ENCODE data around the gene MAGEB3. TPM values are rescaled to one million over a fixed set of nuclear protein-coding genes. Genes with fewer than 3 reads are reported as not detected.

The MAGEB3 gene
- total and polyA plus RNA-seq, 9 of the 15 experiments (the other 6 are each of a cell fraction or from before 2014, with no cell fraction given) = 0.07 to 0.11 TPM; not detected in 7

DNA sequence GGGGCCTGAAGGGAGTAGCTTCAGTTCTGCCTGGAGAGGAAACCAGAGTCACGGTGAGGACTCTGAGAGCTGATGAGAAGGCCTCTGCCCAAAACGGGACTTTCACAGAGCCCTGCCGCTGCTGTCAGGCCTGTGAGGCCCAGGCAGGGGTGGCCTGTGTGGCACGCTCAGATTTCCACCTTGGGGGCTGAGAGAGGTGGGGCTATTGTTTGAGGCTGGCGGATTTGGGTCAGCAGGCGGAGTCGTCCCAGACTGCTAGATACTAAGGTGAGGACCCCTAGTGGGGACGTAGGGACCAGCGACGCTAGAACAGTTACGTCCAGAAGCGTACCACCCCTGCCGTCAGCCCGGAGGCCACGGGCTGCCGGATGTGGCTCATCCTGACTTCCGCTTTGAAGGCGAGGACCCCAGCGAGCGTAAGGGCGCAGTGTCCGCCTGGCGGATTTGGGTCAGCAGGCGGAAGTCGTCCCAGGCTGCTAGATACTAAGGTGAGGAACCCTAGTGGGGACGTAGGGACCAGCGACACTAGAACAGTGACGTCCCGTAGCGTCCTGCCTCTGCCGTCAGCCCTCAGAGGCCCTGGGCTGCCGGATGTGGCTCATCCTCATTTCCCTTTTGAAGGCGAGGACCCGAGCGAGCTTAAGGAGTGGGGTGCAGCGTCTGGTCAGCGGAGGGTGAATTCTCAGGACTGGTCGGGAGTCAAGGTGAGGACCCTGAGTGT, 16.5 kb downstream of the MAGEB3 start, which contains the start of gene MAGEB1 (continued):
- 0 out of 2 replicates have a peak, but pooled peaks have one; percentile 22 for TF ChIP-seq SP1 (CRISPR knock-in tag; IDR thresholded peaks at IDR 0.05)
- TF ChIP-seq, protein P1, sequence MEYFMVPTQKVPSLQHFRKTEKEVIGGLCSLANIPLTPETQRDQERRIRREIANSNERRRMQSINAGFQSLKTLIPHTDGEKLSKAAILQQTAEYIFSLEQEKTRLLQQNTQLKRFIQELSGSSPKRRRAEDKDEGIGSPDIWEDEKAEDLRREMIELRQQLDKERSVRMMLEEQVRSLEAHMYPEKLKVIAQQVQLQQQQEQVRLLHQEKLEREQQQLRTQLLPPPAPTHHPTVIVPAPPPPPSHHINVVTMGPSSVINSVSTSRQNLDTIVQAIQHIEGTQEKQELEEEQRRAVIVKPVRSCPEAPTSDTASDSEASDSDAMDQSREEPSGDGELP (CRISPR knock-in tag; IDR thresholded peaks at IDR 0.05; ENCODE audit: borderline replicate concordance) = peak; percentile 80
- TF ChIP-seq, protein P2, sequence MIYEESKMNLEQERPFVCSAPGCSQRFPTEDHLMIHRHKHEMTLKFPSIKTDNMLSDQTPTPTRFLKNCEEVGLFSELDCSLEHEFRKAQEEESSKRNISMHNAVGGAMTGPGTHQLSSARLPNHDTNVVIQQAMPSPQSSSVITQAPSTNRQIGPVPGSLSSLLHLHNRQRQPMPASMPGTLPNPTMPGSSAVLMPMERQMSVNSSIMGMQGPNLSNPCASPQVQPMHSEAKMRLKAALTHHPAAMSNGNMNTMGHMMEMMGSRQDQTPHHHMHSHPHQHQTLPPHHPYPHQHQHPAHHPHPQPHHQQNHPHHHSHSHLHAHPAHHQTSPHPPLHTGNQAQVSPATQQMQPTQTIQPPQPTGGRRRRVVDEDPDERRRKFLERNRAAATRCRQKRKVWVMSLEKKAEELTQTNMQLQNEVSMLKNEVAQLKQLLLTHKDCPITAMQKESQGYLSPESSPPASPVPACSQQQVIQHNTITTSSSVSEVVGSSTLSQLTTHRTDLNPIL (CRISPR knock-in tag; IDR thresholded peaks at IDR 0.05) = no peak
- no peak for TF ChIP-seq CHCHD3 (CRISPR knock-in tag; IDR thresholded peaks at IDR 0.05)
- TF ChIP-seq, protein P3, sequence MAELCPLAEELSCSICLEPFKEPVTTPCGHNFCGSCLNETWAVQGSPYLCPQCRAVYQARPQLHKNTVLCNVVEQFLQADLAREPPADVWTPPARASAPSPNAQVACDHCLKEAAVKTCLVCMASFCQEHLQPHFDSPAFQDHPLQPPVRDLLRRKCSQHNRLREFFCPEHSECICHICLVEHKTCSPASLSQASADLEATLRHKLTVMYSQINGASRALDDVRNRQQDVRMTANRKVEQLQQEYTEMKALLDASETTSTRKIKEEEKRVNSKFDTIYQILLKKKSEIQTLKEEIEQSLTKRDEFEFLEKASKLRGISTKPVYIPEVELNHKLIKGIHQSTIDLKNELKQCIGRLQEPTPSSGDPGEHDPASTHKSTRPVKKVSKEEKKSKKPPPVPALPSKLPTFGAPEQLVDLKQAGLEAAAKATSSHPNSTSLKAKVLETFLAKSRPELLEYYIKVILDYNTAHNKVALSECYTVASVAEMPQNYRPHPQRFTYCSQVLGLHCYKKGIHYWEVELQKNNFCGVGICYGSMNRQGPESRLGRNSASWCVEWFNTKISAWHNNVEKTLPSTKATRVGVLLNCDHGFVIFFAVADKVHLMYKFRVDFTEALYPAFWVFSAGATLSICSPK (IDR thresholded peaks at IDR 0.05; ENCODE audit: borderline replicate concordance) = no peak
- TF ChIP-seq MTA3 (IDR thresholded peaks at IDR 0.05; ENCODE audit: borderline replicate concordance) = 0 out of 2 replicates have a peak, but pooled peaks have one; percentile 63
- no peak for TF ChIP-seq TEAD2 (tag; IDR thresholded peaks at IDR 0.05)
- TF ChIP-seq DDX20 (tag; IDR thresholded peaks at IDR 0.05; ENCODE audit: low read depth) = no peak
- TF ChIP-seq POLR2G (IDR thresholded peaks at IDR 0.05; ENCODE audit: low read depth, low read length) = peak; percentile 84
- TF ChIP-seq FOXJ3 (CRISPR knock-in tag; IDR thresholded peaks at IDR 0.05) = no peak
- TF ChIP-seq EGR1 (conservative IDR thresholded peaks at IDR 0.05) = peak; percentile 58; the same call in 1 of the 2 replicates
- TF ChIP-seq ZNF695 (CRISPR knock-in tag; IDR thresholded peaks at IDR 0.05) = no peak
- TF ChIP-seq ELF1 (tag; IDR thresholded peaks at IDR 0.05) = peak; percentile 74
- no peak for TF ChIP-seq ZNF707 (CRISPR knock-in tag; conservative IDR thresholded peaks at IDR 0.05)
- no peak for TF ChIP-seq GTF2E2 (tag; IDR thresholded peaks at IDR 0.05)
- peak; percentile 47; the same call in 1 of the 2 replicates for TF ChIP-seq ZBTB7A (IDR thresholded peaks at IDR 0.05; ENCODE audit: borderline replicate concordance, control insufficient read depth, low read depth, low read length)
- no peak for TF ChIP-seq JUND (IDR thresholded peaks at IDR 0.05; ENCODE audit: borderline replicate concordance, low read depth, low read length)
- TF ChIP-seq JUND (tag; IDR thresholded peaks at IDR 0.05; ENCODE audit: borderline replicate concordance, low read depth, low read length) = peak; percentile 39; the same call in 2 of the 3 replicates
- peak; percentile 53; the same call in 1 of the 2 replicates for TF ChIP-seq ESRRA (IDR thresholded peaks at IDR 0.05; ENCODE audit: borderline replicate concordance, low read depth)
- TF ChIP-seq TEAD1 (CRISPR knock-in tag; IDR thresholded peaks at IDR 0.05) = no peak
